Endodermal cell (in vitro differentiated cells): Measurements from ENCODE around the gene TNS3. TPM values are rescaled to one million over a fixed set of nuclear protein-coding genes. Genes with fewer than 3 reads are reported as not detected.
A peak's percentile ranks its signal among the peaks of the same experiment; 100 is the strongest.

ENCODE experiments used
- DNase-seq: peaks from one replicate; pipeline ENCODE4 v3.0.0-alpha.2; 2017
- H3K27ac ChIP-seq: 2 replicates; pipeline ENCODE4 v1.5.1; 2013; ENCODE audit warnings: mild to moderate bottlenecking, low read depth, low read length, moderate library complexity
- H3K27me3 ChIP-seq: 2 replicates; pipeline ENCODE4 v1.6.1; 2013; ENCODE audit warnings: mild to moderate bottlenecking, low read length, moderate library complexity; ENCODE audit not compliant: insufficient read depth, control insufficient read depth, poor library complexity, severe bottlenecking
- H3K36me3 ChIP-seq: 2 replicates; pipeline ENCODE4 v1.7.0; 2013; ENCODE audit warnings: mild to moderate bottlenecking, low read length, moderate library complexity; ENCODE audit not compliant: control insufficient read depth, insufficient read depth
- H3K4me1 ChIP-seq: one replicate; pipeline ENCODE4 v1.7.0; 2013; ENCODE audit warnings: low read length; ENCODE audit not compliant: control insufficient read depth, insufficient read depth
- H3K4me3 ChIP-seq: 2 replicates; pipeline ENCODE4 v1.5.1; 2013; ENCODE audit warnings: mild to moderate bottlenecking, low read length, moderate library complexity
- H3K9ac ChIP-seq: 2 replicates; pipeline ENCODE4 v1.6.1; 2013; ENCODE audit warnings: mild to moderate bottlenecking, low read length, moderate library complexity; ENCODE audit not compliant: poor library complexity, severe bottlenecking; ENCODE audit errors: extremely low read depth
- H3K9me3 ChIP-seq: 2 replicates; pipeline ENCODE4 v1.6.1; 2013; ENCODE audit warnings: mild to moderate bottlenecking, low read length, moderate library complexity; ENCODE audit not compliant: control insufficient read depth
- H3K27ac Mint-ChIP-seq: 2 replicates; pipeline ENCODE4 v1.8.0; 2020; ENCODE audit warnings: mixed read lengths
- H3K27me3 Mint-ChIP-seq: 2 replicates; pipeline ENCODE4 v1.8.0; 2021; ENCODE audit warnings: mild to moderate bottlenecking, mixed read lengths; ENCODE audit not compliant: insufficient read depth
- H3K36me3 Mint-ChIP-seq: 2 replicates; pipeline ENCODE4 v1.8.0; 2020; ENCODE audit warnings: low read depth, mixed read lengths
- H3K4me1 Mint-ChIP-seq: 2 replicates; pipeline ENCODE4 v1.8.0; 2020; ENCODE audit warnings: mixed read lengths
- H3K4me3 Mint-ChIP-seq: 2 replicates; pipeline ENCODE4 v1.8.0; 2020; ENCODE audit warnings: mild to moderate bottlenecking, moderate library complexity, mixed read lengths
- H3K9me3 Mint-ChIP-seq: 2 replicates; pipeline ENCODE4 v1.8.0; 2020; ENCODE audit warnings: mild to moderate bottlenecking, mixed read lengths
- CTCF ChIP-seq: fragments of 200-600 bp; sonication (generic); conservative IDR thresholded peaks from 2 replicates; pipeline ENCODE4 v1.5.0; 2021; ENCODE audit warnings: antibody characterized with exemption, mild to moderate bottlenecking
- WGBS, 2 experiments: methylation state at CpG; one replicate each; pipeline versions ENCODE4 v1.1.5 to v1.1.7; 2013; ENCODE audit warnings: missing lambda C conversion rate in 2 of 2, mixed read lengths in 1 of 2; ENCODE audit not compliant: insufficient coverage in 1 of 2, insufficient read length in 1 of 2; 5-methylcytosine and 5-hydroxymethylcytosine counted together
- total RNA-seq, 2 donors: library from RNA; stranded (reverse); fragmentation: NEBNext Ultra II Directional in 1 of 2; extraction: Animal tissue kit (Norgen Biotek cat#: 25700) in 1 of 2; gene quantifications; 2 replicates in 1 of 2; 3 replicates in 1 of 2; pipeline ENCODE4 v1.2.1, GENCODE V29; 2021

TNS3 gene
- total RNA-seq, 2 donors from 2014 or later = 33.8 to 38.5 TPM

DNA sequence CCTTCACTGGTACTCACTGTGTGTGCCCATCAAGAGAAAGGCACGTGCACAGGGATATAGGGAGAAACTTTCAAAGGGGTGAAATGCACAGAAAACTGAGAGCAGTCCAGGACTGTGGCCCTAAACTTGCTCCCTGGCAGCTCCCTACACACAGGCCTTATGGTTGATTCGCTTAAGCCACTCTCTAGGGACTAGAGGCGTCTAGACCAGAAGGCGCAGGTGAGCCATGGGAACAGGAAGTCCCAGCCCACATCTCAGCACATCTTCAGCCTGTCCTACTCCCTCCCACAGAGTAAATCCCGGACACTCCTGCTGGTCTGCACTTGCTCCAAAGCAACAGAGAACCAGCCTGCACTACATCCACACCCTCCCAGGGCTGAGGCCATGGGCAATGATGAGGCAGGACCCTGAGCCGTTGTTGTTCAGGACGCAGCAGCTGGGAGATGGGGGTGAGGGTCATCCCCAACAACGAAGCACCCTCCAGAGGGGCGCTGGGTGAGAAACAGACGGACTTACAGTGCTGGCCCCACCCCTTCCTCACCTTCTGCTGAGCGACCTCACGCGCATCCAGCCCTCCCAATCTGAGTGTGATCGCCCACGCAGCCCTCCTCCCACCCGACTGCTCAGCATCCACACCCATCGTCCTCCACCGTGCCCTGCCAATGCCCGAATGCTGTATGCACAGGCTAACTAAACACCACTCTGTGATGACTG is 109.3 kb downstream of the TNS3 start:
- Mint-ChIP-seq H3K9me3 (no peaks in the 10 kb centered on the region), H3K4me3 (no peak overlapping the region), H3K27ac (no peak overlapping the region), H3K27me3 (peaks cover 4% of the 10 kb centered on the region), H3K4me1 (peaks cover 30% of the 10 kb centered on the region), H3K36me3 (no peaks in the 10 kb centered on the region)
- Histone ChIP-seq H3K4me3 (no peak overlapping the region), H3K4me1 (peaks cover 9% of the 10 kb centered on the region), H3K36me3 (peaks cover 3% of the 10 kb centered on the region), H3K27ac (no peak overlapping the region), H3K9ac (no peak overlapping the region), H3K27me3 (no peaks in the 10 kb centered on the region), H3K9me3 (no peaks in the 10 kb centered on the region)
- WGBS, 2 experiments = 93 to 96% methylated on average over 12 to 19 of the region's 19 CpGs
- no peak for DNase-seq
- TF ChIP-seq CTCF = no peak

- Mint-ChIP-seq H3K36me3 (no peaks in the 10 kb centered on the region), H3K27me3 (peaks cover 4% of the 10 kb centered on the region), H3K9me3 (no peaks in the 10 kb centered on the region), H3K27ac (peak overlapping the region; percentile 69), H3K4me3 (no peak overlapping the region), H3K4me1 (peaks cover 30% of the 10 kb centered on the region)
- no peak overlapping the region for H3K4me3 ChIP-seq
- TF ChIP-seq CTCF = no peak
- H3K36me3 ChIP-seq = peaks cover 3% of the 10 kb centered on the region
- peaks cover 9% of the 10 kb centered on the region for H3K4me1 ChIP-seq
- 87% methylated on average over 3 of the region's 3 CpGs for WGBS, 2 experiments
- H3K27me3 ChIP-seq = no peaks in the 10 kb centered on the region
- no peak for DNase-seq
- H3K9me3 ChIP-seq = no peaks in the 10 kb centered on the region
- H3K27ac ChIP-seq = no peak overlapping the region
- no peak overlapping the region for H3K9ac ChIP-seq
Measured at GRCh38 chr7:47471831-47472230, 110.1 kb downstream of the TNS3 start.

- H3K9ac ChIP-seq = no peak overlapping the region
- Mint-ChIP-seq H3K9me3 (no peaks in the 10 kb centered on the region), H3K4me3 (no peak overlapping the region), H3K4me1 (peaks cover 30% of the 10 kb centered on the region), H3K36me3 (peaks cover 2% of the 10 kb centered on the region), H3K27ac (no peak overlapping the region), H3K27me3 (peaks cover 4% of the 10 kb centered on the region)
- no peaks in the 10 kb centered on the region for H3K27me3 ChIP-seq
- H3K27ac ChIP-seq = no peak overlapping the region
- 88 to 95% methylated on average over 8 to 9 of the region's 9 CpGs for WGBS, 2 experiments
- H3K4me3 ChIP-seq = no peak overlapping the region
- TF ChIP-seq CTCF = no peak
- peaks cover 3% of the 10 kb centered on the region for H3K36me3 ChIP-seq
- no peak for DNase-seq
- H3K9me3 ChIP-seq = no peaks in the 10 kb centered on the region
- H3K4me1 ChIP-seq = peaks cover 9% of the 10 kb centered on the region
Measured at GRCh38 chr7:47471358-47471703, 110.6 kb downstream of the TNS3 start.
